ENCODE results near the gene SSR2.

DNA sequence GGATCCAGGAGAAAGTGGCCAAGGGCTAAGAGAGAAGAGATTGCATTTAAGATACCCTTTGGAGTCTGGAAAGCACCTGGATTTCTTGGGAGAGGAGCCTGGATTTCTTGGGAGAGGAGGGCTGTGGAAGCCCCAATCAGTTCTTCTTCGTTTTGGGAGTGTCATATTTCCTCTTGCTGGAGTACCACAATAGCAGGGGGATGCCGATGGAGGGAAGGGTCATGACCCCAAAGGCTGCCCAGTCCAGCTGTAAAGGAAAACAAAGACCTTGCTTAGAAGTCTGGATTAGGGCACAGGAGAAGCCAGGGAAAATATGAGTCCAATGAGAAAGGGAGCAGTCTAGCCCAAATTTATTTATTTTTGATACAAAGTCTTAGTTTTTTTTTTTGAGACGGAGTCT is 11.3 kb downstream of the SSR2 start:
- TF ChIP-seq, protein P1, sequence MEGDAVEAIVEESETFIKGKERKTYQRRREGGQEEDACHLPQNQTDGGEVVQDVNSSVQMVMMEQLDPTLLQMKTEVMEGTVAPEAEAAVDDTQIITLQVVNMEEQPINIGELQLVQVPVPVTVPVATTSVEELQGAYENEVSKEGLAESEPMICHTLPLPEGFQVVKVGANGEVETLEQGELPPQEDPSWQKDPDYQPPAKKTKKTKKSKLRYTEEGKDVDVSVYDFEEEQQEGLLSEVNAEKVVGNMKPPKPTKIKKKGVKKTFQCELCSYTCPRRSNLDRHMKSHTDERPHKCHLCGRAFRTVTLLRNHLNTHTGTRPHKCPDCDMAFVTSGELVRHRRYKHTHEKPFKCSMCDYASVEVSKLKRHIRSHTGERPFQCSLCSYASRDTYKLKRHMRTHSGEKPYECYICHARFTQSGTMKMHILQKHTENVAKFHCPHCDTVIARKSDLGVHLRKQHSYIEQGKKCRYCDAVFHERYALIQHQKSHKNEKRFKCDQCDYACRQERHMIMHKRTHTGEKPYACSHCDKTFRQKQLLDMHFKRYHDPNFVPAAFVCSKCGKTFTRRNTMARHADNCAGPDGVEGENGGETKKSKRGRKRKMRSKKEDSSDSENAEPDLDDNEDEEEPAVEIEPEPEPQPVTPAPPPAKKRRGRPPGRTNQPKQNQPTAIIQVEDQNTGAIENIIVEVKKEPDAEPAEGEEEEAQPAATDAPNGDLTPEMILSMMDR (IDR thresholded peaks at IDR 0.05; ENCODE audit: low read depth, low read length): no peak
- TF ChIP-seq EZH2phosphoT487 (IDR thresholded peaks at IDR 0.05; ENCODE audit: low read depth): no peak
